Measurements from ENCODE around the gene FBXO17.

DNA sequence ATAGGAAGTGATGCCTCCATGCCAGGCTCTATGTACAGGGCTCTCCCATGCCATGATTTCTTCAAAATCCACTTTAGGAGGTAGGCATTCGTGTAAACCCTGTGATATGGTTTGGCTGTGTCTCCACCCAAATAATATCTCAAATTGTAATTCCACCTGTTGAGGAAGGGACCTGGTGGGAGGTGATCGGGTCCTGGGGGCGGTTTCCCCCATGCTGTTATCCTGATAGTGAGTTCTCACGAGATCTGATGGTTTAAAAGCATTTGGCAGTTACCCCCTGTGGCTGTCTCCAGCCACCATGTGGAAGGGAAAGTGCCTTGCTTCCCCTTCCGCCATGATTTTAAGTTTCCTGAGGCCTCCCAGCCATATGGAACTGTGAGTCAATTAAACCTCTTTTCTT lies 53.1 kb downstream of the FBXO17 start:
- TF ChIP-seq, protein P1, sequence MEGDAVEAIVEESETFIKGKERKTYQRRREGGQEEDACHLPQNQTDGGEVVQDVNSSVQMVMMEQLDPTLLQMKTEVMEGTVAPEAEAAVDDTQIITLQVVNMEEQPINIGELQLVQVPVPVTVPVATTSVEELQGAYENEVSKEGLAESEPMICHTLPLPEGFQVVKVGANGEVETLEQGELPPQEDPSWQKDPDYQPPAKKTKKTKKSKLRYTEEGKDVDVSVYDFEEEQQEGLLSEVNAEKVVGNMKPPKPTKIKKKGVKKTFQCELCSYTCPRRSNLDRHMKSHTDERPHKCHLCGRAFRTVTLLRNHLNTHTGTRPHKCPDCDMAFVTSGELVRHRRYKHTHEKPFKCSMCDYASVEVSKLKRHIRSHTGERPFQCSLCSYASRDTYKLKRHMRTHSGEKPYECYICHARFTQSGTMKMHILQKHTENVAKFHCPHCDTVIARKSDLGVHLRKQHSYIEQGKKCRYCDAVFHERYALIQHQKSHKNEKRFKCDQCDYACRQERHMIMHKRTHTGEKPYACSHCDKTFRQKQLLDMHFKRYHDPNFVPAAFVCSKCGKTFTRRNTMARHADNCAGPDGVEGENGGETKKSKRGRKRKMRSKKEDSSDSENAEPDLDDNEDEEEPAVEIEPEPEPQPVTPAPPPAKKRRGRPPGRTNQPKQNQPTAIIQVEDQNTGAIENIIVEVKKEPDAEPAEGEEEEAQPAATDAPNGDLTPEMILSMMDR (conservative IDR thresholded peaks at IDR 0.05; ENCODE audit: low read length) = no peak
- no peak for TF ChIP-seq EZH2phosphoT487 (IDR thresholded peaks at IDR 0.05; ENCODE audit: borderline replicate concordance)
